ENCODE data around the gene EDEM2. TPM values are rescaled to one million over a fixed set of nuclear protein-coding genes. Genes with fewer than 3 reads are reported as not detected.
"Not testable (repeated sequence)": the region's sequence is repeated elsewhere in the genome, so short reads cannot be mapped to it uniquely, and the experiment has no call there.

The EDEM2 gene
- 11.0 TPM for polyA plus RNA-seq (2013, experiment 1 of 2)
- 10.4 TPM for polyA plus RNA-seq (2013, experiment 2 of 2)

DNA sequence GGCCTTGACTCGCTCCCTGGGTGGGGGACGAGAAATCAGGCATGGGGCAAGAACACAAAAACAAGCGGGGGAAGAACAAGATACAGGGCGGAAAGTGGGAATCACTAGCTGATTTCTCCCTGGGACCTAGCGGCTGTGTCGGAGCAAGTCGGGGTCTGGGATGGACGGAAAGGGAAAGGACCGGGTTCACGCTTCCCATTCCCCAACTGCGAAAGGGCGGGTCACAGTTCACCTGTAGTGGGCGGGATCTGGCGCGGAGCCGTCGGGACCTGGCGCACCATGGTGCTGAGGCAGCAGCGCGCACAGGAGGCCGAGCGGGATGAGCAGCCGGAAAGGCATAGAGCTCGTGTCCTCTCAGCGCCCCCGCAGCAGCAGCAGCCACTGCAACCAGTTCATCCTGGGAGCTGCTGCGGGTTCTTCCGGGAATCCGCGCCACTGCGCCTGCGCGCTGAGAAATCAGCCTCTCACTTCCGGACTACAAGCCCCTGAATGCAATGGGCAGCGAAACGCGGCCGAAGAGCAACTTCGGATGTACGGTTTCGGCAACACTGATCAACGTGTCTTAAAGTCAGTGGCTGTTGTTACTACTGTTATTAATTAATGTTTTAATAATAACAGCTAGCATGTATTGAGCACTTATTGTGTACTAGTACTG is at the start of gene EDEM2:
Gene EDEM2, minus strand, starts transcription at position 417 of the 655 bp plus-strand sequence. Its CDS starts 78 bp downstream, at position 339.
- peak within 1 kb of the TSS; percentile 94 for H3K9ac ChIP-seq (ENCODE audit: low read depth, low read length, poor library complexity)
- H4K8ac ChIP-seq (ENCODE audit: low read depth, low read length), result no peak within 1 kb of the TSS
- H2AK5ac ChIP-seq (ENCODE audit: low read depth, low read length), result peak within 1 kb of the TSS; percentile 82
- H2BK15ac ChIP-seq (ENCODE audit: low read length), result no peak within 1 kb of the TSS
- peak within 1 kb of the TSS; percentile 99 for H3K4me2 ChIP-seq (ENCODE audit: insufficient read depth, low read length, poor library complexity, severe bottlenecking)
- WGBS, 2 donors (ENCODE audit: extremely low coverage in 2 of 2, insufficient read length in 2 of 2, insufficient replicate concordance in 1 of 2), result no CpG with 5 or more reads among the region's 42 CpGs
- peak within 1 kb of the TSS; percentile 71 to 89 for H3K4me3 ChIP-seq (ENCODE audit: low read length in 2 of 2)
- H2AFZ ChIP-seq (ENCODE audit: low read length), result peak within 1 kb of the TSS; percentile 94
- H3K18ac ChIP-seq (ENCODE audit: low read length), result peak within 1 kb of the TSS; percentile 90
- no peaks in the 10 kb centered on the region for H3K9me3 ChIP-seq (replicated peaks in 1 of 2; ENCODE audit: control insufficient read depth in 2 of 2, insufficient read depth in 1 of 2, low read depth in 1 of 2, low read length in 2 of 2)
- H3K4me1 ChIP-seq (ENCODE audit: control insufficient read depth in 2 of 2, insufficient read depth in 1 of 2, low read depth in 1 of 2, low read length in 2 of 2), result peaks cover 0 to 6% of the 10 kb centered on the region in 2 donors
- no peak within 1 kb of the TSS for H3K14ac ChIP-seq (ENCODE audit: low read length)
- no peaks in the 10 kb centered on the region for H3K36me3 ChIP-seq (replicated peaks in 1 of 2; ENCODE audit: control insufficient read depth in 2 of 2, insufficient read depth in 2 of 2, low read length in 2 of 2)
- no peaks in the 10 kb centered on the region for H3K27me3 ChIP-seq (ENCODE audit: control insufficient read depth in 3 of 3, insufficient read depth in 3 of 3, low read depth in 1 of 3, low read length in 3 of 3)
- H3K4ac ChIP-seq (ENCODE audit: low read length), result no peak within 1 kb of the TSS
- peak within 1 kb of the TSS; percentile 67 for H2BK5ac ChIP-seq (ENCODE audit: low read length)
- H4K91ac ChIP-seq (ENCODE audit: low read depth, low read length, poor library complexity), result no peak within 1 kb of the TSS
- no peaks in the 10 kb centered on the region for H3K79me1 ChIP-seq (ENCODE audit: low read depth, low read length)
- H3K23ac ChIP-seq (ENCODE audit: low read depth, low read length, poor library complexity), result peak within 1 kb of the TSS; percentile 94
- no peak within 1 kb of the TSS for H2BK120ac ChIP-seq (ENCODE audit: low read depth, low read length)
- H3K27ac ChIP-seq (replicated peaks; ENCODE audit: low read length), result peak within 1 kb of the TSS; percentile 60
- H2BK12ac ChIP-seq (ENCODE audit: low read length), result peak within 1 kb of the TSS; percentile 76
- DNase-seq (ENCODE audit: low spot score), result peak; percentile 93

- Histone ChIP-seq H3K27ac (replicated peaks; ENCODE audit: low read length) (no peak overlapping the region), H2BK15ac (ENCODE audit: low read length) (no peak overlapping the region), H3K36me3 (replicated peaks in 1 of 2; ENCODE audit: control insufficient read depth in 2 of 2, insufficient read depth in 2 of 2, low read length in 2 of 2) (no peaks in the 10 kb centered on the region), H2BK5ac (ENCODE audit: low read length) (no peak overlapping the region), H3K4me3 (ENCODE audit: low read length in 2 of 2) (no peak overlapping the region), H3K18ac (ENCODE audit: low read length) (no peak overlapping the region), H2BK120ac (ENCODE audit: low read depth, low read length) (no peak overlapping the region), H3K4me2 (ENCODE audit: insufficient read depth, low read length, poor library complexity, severe bottlenecking) (no peak overlapping the region), H3K23ac (ENCODE audit: low read depth, low read length, poor library complexity) (no peak overlapping the region), H3K4me1 (ENCODE audit: control insufficient read depth in 2 of 2, insufficient read depth in 1 of 2, low read depth in 1 of 2, low read length in 2 of 2) (peaks cover 0 to 3% of the 10 kb centered on the region in 2 donors), H3K9me3 (replicated peaks in 1 of 2; ENCODE audit: control insufficient read depth in 2 of 2, insufficient read depth in 1 of 2, low read depth in 1 of 2, low read length in 2 of 2) (peaks cover 2 to 12% of the 10 kb centered on the region in 2 donors), H3K14ac (ENCODE audit: low read length) (no peak overlapping the region), H3K9ac (ENCODE audit: low read depth, low read length, poor library complexity) (no peak overlapping the region), H3K79me1 (ENCODE audit: low read depth, low read length) (no peaks in the 10 kb centered on the region), H2AK5ac (ENCODE audit: low read depth, low read length) (no peak overlapping the region), H4K8ac (ENCODE audit: low read depth, low read length) (no peak overlapping the region), H2AFZ (ENCODE audit: low read length) (no peak overlapping the region), H2BK12ac (ENCODE audit: low read length) (no peak overlapping the region), H4K91ac (ENCODE audit: low read depth, low read length, poor library complexity) (no peak overlapping the region), H3K27me3 (ENCODE audit: control insufficient read depth in 3 of 3, insufficient read depth in 3 of 3, low read depth in 1 of 3, low read length in 3 of 3) (peaks cover 0 to 8% (median 0%) of the 10 kb centered on the region in 3 experiments), H3K4ac (ENCODE audit: low read length) (no peak overlapping the region)
- DNase-seq (ENCODE audit: low spot score), result no peak
Observed at GRCh38 chr20:35196313-35196712, 49.2 kb upstream of the EDEM2 start.

DNA sequence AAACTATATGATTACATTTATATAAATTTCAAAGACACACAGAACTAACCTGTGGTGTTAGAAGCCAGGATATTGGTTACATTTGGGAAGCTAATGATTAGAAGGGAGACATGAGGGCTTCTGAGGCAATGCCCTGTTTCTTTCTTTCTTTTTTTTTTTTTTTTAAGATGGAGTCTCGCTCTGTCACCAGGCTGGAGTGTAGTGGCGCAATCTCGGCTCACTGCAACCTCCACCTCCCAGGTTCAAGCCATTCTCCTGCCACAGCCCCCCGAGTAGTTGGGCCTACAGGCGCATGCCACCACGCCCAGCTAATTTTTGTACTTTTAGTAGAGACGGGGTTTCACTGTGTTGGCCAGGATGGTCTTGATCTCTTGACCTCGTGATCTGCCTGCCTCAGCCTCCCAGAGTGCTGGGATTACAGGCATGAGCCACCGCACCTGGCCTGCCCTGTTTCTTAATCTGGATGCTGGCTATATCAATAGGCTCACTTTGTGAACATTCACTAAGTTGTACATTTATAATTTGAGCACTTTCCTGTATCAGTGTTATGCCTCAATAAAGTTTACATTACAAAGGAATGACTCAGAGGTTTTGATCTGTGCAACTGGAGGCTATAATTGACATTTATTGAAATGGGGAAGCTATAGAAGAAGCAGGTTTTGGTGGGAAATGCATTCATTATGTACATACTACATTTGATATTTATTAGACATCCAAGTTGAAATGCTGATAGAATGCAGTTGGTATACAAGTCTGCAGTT is 46.1 kb upstream of the EDEM2 start:
- not testable (repeated sequence) for DNase-seq (ENCODE audit: low spot score); H4K91ac ChIP-seq (ENCODE audit: low read depth, low read length, poor library complexity); H3K18ac ChIP-seq (ENCODE audit: low read length); H3K9me3 ChIP-seq (replicated peaks in 1 of 2; ENCODE audit: control insufficient read depth in 2 of 2, insufficient read depth in 1 of 2, low read depth in 1 of 2, low read length in 2 of 2); H2BK120ac ChIP-seq (ENCODE audit: low read depth, low read length); H3K4ac ChIP-seq (ENCODE audit: low read length); H3K14ac ChIP-seq (ENCODE audit: low read length); H3K4me3 ChIP-seq (ENCODE audit: low read length in 2 of 2); H3K4me1 ChIP-seq (ENCODE audit: control insufficient read depth in 2 of 2, insufficient read depth in 1 of 2, low read depth in 1 of 2, low read length in 2 of 2); H3K36me3 ChIP-seq (replicated peaks in 1 of 2; ENCODE audit: control insufficient read depth in 2 of 2, insufficient read depth in 2 of 2, low read length in 2 of 2); H2BK5ac ChIP-seq (ENCODE audit: low read length); H3K9ac ChIP-seq (ENCODE audit: low read depth, low read length, poor library complexity); H3K27ac ChIP-seq (replicated peaks; ENCODE audit: low read length); H3K79me1 ChIP-seq (ENCODE audit: low read depth, low read length); H2AFZ ChIP-seq (ENCODE audit: low read length); H3K4me2 ChIP-seq (ENCODE audit: insufficient read depth, low read length, poor library complexity, severe bottlenecking); H4K8ac ChIP-seq (ENCODE audit: low read depth, low read length); H2BK12ac ChIP-seq (ENCODE audit: low read length); H2AK5ac ChIP-seq (ENCODE audit: low read depth, low read length); H3K23ac ChIP-seq (ENCODE audit: low read depth, low read length, poor library complexity); H2BK15ac ChIP-seq (ENCODE audit: low read length)
- H3K27me3 ChIP-seq (ENCODE audit: control insufficient read depth in 3 of 3, insufficient read depth in 3 of 3, low read depth in 1 of 3, low read length in 3 of 3), result peaks cover 0 to 16% (median 0%) of the 10 kb centered on the region in 3 experiments
- WGBS, 2 donors (ENCODE audit: extremely low coverage in 2 of 2, insufficient read length in 2 of 2, insufficient replicate concordance in 1 of 2), result no CpG with 5 or more reads among the region's 9 CpGs

DNA sequence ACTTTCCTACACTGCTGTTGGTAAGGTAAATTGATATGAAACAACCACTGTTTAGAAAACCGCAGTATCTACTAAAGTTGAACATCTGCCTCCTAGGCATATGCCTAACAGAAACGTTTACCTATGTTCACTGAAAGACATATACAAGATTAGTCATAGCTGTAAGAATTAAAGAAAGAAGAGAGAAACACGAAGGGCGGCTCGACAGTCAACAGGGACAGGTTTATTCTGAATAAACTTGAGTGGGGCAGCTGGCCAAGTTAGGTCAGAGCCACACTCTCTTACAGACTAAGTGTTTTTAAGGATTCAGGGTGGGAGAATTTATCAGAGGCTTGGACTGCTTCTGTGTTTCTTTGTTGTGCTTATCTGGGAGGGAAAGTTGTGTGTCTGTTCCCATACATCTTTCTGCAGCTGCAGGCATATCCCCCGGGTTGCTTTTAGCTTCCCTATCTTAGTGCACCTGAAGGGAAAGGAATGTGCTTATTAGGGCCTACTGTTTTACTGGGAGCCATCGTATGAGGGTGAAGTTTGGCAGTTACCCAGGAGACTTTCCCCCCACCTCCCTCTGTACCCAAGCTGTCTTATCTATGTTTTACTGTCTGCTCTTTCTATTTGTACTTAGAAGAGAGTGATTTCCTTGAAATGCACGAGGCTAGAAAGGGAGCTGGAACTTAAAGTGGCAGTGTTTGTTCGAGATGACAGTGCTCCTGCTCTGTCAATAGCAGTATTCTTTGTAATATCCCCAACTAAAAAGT is 45.2 kb upstream of the EDEM2 start:
- Histone ChIP-seq H2BK5ac (ENCODE audit: low read length) (no peak overlapping the region), H3K27me3 (ENCODE audit: control insufficient read depth in 3 of 3, insufficient read depth in 3 of 3, low read depth in 1 of 3, low read length in 3 of 3) (peaks cover 0 to 25% (median 0%) of the 10 kb centered on the region in 3 experiments), H3K4ac (ENCODE audit: low read length) (no peak overlapping the region), H3K14ac (ENCODE audit: low read length) (no peak overlapping the region), H3K36me3 (replicated peaks in 1 of 2; ENCODE audit: control insufficient read depth in 2 of 2, insufficient read depth in 2 of 2, low read length in 2 of 2) (no peaks in the 10 kb centered on the region), H4K8ac (ENCODE audit: low read depth, low read length) (no peak overlapping the region), H3K23ac (ENCODE audit: low read depth, low read length, poor library complexity) (no peak overlapping the region), H3K4me1 (ENCODE audit: control insufficient read depth in 2 of 2, insufficient read depth in 1 of 2, low read depth in 1 of 2, low read length in 2 of 2) (peaks cover 0 to 3% of the 10 kb centered on the region in 2 donors), H2BK12ac (ENCODE audit: low read length) (no peak overlapping the region), H3K79me1 (ENCODE audit: low read depth, low read length) (no peaks in the 10 kb centered on the region), H3K9me3 (replicated peaks in 1 of 2; ENCODE audit: control insufficient read depth in 2 of 2, insufficient read depth in 1 of 2, low read depth in 1 of 2, low read length in 2 of 2) (peaks cover 0 to 7% of the 10 kb centered on the region in 2 donors), H2BK15ac (ENCODE audit: low read length) (no peak overlapping the region), H2BK120ac (ENCODE audit: low read depth, low read length) (no peak overlapping the region), H3K4me2 (ENCODE audit: insufficient read depth, low read length, poor library complexity, severe bottlenecking) (no peak overlapping the region), H3K9ac (ENCODE audit: low read depth, low read length, poor library complexity) (no peak overlapping the region), H2AFZ (ENCODE audit: low read length) (no peak overlapping the region), H3K27ac (replicated peaks; ENCODE audit: low read length) (no peak overlapping the region), H3K4me3 (ENCODE audit: low read length in 2 of 2) (no peak overlapping the region), H2AK5ac (ENCODE audit: low read depth, low read length) (no peak overlapping the region), H4K91ac (ENCODE audit: low read depth, low read length, poor library complexity) (no peak overlapping the region), H3K18ac (ENCODE audit: low read length) (no peak overlapping the region)
- no peak for DNase-seq (ENCODE audit: low spot score)
- no CpG with 5 or more reads among the region's 9 CpGs for WGBS, 2 donors (ENCODE audit: extremely low coverage in 2 of 2, insufficient read length in 2 of 2, insufficient replicate concordance in 1 of 2)

All from neuronal stem cell (in vitro differentiated cells).